ENCODE measurements around the gene ZFP90.

DNA sequence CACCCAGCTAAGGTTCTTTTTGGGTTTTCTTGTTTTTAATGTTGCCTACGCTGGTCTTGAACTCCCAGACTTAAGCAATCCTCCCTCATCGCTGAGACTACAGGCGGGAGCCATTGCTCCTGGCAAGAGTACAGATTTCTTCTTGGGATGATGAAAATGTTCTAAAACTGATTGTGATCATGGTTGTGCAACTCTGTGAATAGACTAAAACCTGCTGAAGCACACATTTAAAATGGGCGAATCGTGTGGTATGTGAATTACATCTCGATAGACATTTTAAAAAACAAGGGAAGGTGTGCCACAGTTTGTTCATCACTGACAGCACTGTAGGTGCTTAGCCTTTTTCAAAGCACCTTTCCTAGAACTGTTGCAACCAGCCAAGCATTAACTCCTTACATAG, 57.2 kb downstream of the ZFP90 start:
- TF ChIP-seq, protein P1, sequence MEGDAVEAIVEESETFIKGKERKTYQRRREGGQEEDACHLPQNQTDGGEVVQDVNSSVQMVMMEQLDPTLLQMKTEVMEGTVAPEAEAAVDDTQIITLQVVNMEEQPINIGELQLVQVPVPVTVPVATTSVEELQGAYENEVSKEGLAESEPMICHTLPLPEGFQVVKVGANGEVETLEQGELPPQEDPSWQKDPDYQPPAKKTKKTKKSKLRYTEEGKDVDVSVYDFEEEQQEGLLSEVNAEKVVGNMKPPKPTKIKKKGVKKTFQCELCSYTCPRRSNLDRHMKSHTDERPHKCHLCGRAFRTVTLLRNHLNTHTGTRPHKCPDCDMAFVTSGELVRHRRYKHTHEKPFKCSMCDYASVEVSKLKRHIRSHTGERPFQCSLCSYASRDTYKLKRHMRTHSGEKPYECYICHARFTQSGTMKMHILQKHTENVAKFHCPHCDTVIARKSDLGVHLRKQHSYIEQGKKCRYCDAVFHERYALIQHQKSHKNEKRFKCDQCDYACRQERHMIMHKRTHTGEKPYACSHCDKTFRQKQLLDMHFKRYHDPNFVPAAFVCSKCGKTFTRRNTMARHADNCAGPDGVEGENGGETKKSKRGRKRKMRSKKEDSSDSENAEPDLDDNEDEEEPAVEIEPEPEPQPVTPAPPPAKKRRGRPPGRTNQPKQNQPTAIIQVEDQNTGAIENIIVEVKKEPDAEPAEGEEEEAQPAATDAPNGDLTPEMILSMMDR (conservative IDR thresholded peaks at IDR 0.05 in 1 of 2, IDR thresholded peaks at IDR 0.05 in 1 of 2; ENCODE audit: extremely low read depth in 1 of 2, insufficient read depth in 1 of 2, low read depth in 1 of 2, low read length in 2 of 2): no peak
- TF ChIP-seq EZH2 (IDR thresholded peaks at IDR 0.05; ENCODE audit: borderline replicate concordance, low read length): no peak
